Nephron progenitor cell (in vitro differentiated cells): ENCODE measurements around the gene HMCN1.

ENCODE experiments used
- DNase-seq: peaks from one replicate; pipeline ENCODE4 v3.0.0; 2021
- H3K27ac Mint-ChIP-seq: 2 replicates; pipeline ENCODE4 v1.8.0; 2021; ENCODE audit warnings: mild to moderate bottlenecking, moderate library complexity, mixed read lengths
- H3K27me3 Mint-ChIP-seq: 2 replicates; pipeline ENCODE4 v1.8.0; 2021; ENCODE audit warnings: mild to moderate bottlenecking, low read depth, mixed read lengths; ENCODE audit not compliant: poor library complexity
- H3K36me3 Mint-ChIP-seq: 2 replicates; pipeline ENCODE4 v1.8.0; 2021; ENCODE audit warnings: low read depth, mixed read lengths
- H3K4me1 Mint-ChIP-seq: 2 replicates; pipeline ENCODE4 v1.8.0; 2021; ENCODE audit warnings: mixed read lengths
- H3K4me3 Mint-ChIP-seq: 2 replicates; pipeline ENCODE4 v1.8.0; 2021; ENCODE audit warnings: mild to moderate bottlenecking, moderate library complexity, mixed read lengths
- H3K9me3 Mint-ChIP-seq: 2 replicates; pipeline ENCODE4 v1.8.0; 2021; ENCODE audit warnings: mild to moderate bottlenecking, moderate library complexity, mixed read lengths
- CTCF ChIP-seq: fragments of 200-600 bp; sonication (generic); IDR thresholded peaks from 2 replicates; pipeline ENCODE4 v1.5.0; 2021; ENCODE audit warnings: antibody characterized with exemption

Gene HMCN1

GRCh38 chr1:186236921-186237320 is 502.7 kb downstream of the HMCN1 start:
- H3K4me3 Mint-ChIP-seq = no peak overlapping the region
- no peak for DNase-seq
- no peak for TF ChIP-seq CTCF
- H3K4me1 Mint-ChIP-seq = no peaks in the 10 kb centered on the region
- H3K27me3 Mint-ChIP-seq = no peaks in the 10 kb centered on the region
- no peaks in the 10 kb centered on the region for H3K36me3 Mint-ChIP-seq
- no peak overlapping the region for H3K27ac Mint-ChIP-seq
- no peaks in the 10 kb centered on the region for H3K9me3 Mint-ChIP-seq

GRCh38 chr1:186239171-186239570 is 505.0 kb downstream of the HMCN1 start:
- Mint-ChIP-seq H3K4me1 (no peaks in the 10 kb centered on the region), H3K36me3 (no peaks in the 10 kb centered on the region), H3K9me3 (no peaks in the 10 kb centered on the region), H3K27ac (no peak overlapping the region), H3K4me3 (no peak overlapping the region), H3K27me3 (no peaks in the 10 kb centered on the region)
- TF ChIP-seq CTCF = no peak
- no peak for DNase-seq

GRCh38 chr1:186240436-186240835 is 506.2 kb downstream of the HMCN1 start:
- H3K4me1 Mint-ChIP-seq = no peaks in the 10 kb centered on the region

More at GRCh38 chr1:186240436-186240835, 506.2 kb downstream of the HMCN1 start:
- Mint-ChIP-seq H3K27ac (no peak overlapping the region), H3K9me3 (no peaks in the 10 kb centered on the region), H3K27me3 (no peaks in the 10 kb centered on the region), H3K4me3 (no peak overlapping the region), H3K36me3 (no peaks in the 10 kb centered on the region)
- DNase-seq = no peak
- TF ChIP-seq CTCF = no peak
